ENCODE results near the gene SPIRE1.
"Not testable (repeated sequence)": the region's sequence is repeated elsewhere in the genome, so short reads cannot be mapped to it uniquely, and the experiment has no call there.

SPIRE1 gene

DNA sequence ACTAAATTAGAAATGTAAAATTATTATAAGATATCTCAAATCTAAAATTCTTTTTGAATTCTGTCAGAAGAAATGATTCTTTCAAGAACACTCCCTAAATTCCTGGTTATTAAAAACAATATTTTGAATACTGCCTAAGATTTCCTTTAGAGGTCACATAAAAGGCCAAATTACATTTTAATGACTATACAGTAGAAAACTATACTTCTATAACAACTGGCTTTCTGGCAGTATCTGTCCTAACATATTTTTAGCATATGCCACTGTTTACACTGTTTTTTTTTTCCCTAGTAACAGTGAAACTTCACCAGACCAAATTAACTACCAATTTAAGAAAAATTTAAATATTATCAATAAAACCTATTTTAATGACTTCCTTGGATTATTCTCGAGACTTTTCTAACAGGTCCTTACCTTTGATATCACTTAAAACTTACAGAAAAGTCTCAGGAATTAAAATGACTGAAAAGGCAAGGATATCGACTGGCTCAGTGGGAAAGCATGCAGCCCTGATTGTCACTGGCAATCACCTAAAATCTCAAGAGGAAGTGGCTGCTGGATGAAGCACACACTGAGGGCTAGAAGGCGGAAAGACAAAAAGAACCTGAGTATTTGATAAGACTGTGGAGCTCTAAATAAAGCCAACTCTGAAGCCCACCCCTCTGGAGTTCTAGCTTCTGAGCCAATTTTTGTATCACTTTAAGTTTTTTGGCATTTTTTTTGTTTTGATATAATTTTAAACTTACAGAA is 59.6 kb downstream of the SPIRE1 start:
- DNase-seq (ENCODE audit: low read depth in 2 of 2) = no peak

DNA sequence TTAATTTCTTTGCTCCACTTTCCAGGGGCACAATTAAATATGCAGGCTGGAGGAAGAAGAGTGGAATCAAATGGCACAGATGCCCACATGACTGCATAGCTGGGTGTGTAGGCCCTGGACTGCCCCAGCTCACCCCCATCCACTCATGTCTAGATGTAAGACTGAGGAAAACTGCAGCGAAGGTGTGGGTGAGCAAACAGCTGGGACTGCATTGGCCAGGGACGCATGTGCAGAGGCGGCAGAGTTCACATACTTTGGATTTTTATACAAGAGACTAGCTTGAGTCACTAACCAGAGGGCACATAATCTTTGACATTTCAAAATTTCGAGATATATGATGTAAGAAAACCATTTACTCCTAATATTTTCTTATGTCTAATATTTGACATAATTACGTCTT is 60.1 kb downstream of the SPIRE1 start:
- DNase-seq (ENCODE audit: low read depth in 2 of 2) = peak; percentile 32 to 33

DNA sequence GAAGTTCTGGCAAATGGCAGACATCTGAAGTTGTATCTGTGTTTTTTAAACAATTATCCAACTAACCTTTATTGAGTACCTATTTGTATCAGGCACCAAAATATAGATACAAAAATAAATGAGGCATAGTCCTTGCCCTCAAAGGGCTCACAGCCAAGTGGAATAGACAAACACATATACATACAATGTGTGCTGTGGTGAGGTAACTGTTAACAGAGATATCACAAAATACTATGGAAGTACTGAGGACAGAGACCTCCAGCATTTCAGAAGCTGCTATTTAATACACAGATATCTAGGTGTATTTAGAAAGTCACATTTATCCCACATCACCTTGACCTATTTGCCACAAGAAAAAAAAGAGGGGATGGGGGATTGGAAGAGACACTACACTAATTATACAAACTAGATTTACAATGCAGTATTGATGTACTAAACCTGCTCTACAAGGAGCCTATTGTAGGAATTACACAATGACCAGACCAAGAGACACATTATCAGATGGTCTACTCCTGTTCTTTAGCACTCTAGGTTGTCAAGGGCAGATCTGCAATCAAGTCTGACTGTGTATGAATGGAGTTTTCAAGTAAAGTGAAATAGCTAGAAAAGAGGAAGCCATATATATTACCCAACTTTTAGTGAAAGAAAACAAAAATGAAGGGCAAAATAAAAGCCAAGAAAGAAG is 62.2 kb downstream of the SPIRE1 start:
- DNase-seq (ENCODE audit: low read depth in 2 of 2) = no peak

DNA sequence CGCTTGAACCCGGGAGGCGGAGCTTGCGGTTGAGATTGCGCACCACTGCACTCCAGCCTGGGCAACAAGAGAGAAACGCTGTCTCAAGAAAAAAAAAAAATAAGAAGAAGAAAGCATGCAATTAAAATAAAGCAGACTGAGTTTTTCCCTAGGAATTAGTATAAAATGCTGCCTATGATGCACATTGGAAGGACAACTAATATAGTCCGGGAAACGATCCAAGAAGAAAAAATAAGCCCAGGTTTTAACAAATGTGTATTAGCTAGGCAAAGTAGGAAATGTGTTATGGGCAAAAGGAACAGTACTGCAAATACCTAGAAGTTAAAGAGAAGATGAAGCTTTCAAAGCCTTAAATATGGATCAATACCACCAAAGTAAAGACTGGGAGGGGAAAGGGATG is 64.0 kb downstream of the SPIRE1 start:
- peak; percentile 15 to 19 for DNase-seq (ENCODE audit: low read depth in 2 of 2)

DNA sequence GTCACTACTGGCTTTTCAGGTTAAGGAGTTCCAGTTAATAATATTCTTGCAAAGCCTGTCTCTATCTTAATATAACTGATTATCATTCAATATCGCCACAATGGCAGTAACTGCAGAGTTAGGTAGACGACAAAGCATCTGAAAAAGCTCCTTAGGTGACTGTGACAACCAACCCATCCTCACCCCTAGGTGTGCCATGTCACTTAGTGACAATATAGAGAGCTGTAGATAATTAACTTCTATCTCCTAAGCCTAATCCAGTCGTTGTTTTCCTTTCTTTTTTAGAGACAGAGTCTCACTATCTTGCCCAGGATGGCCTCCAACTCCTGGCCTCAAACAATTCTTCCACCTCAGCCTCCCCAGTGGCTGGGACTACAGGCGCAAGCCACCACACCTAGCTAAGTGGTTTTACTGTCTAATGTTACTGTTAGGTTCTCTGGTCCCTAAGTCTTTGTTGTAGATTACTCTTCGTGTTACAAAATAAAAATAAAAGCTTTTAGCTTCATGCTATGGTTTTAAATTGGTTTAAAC is 65.2 kb downstream of the SPIRE1 start:
- DNase-seq (ENCODE audit: low read depth in 2 of 2) = no peak

DNA sequence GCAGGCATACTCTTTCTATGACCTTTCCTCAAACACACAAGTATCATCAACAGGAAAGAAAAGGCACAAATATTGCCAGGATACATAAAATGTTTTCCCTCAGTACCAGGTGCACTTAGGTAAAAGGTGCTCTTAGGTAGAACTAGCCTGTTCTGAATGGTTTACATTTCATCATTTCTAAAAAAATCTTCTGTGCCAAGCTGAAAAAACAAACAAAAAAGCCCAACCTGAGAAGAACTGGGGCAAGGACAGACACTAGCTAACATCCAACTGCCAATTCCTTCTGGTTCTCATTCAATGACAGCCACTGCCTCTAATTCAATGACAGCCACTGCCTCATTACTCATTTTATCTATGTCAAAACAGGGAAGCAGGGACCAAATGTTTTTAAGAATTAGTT is 68.5 kb downstream of the SPIRE1 start:
- DNase-seq (ENCODE audit: low read depth in 2 of 2) = no peak

DNA sequence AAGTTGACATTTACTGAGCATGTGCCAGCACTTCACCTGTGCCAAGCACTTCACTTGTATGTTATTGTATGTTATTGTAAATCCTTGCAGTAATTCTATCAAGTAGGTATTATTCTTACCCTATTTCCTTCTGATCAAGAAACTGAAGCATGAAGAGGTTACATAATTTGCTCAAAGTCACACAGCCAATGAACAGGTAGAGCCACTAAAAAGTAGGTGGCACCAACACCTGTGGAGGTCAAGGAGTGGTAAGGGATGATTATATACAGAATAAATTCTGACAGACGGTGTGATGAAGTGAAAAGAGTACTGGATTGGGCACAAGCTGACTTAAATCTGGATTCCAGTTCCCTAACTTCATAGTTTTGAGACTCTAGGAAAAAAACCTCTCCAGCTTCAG is 71.0 kb downstream of the SPIRE1 start:
- DNase-seq (ENCODE audit: low read depth in 2 of 2) = no peak

DNA sequence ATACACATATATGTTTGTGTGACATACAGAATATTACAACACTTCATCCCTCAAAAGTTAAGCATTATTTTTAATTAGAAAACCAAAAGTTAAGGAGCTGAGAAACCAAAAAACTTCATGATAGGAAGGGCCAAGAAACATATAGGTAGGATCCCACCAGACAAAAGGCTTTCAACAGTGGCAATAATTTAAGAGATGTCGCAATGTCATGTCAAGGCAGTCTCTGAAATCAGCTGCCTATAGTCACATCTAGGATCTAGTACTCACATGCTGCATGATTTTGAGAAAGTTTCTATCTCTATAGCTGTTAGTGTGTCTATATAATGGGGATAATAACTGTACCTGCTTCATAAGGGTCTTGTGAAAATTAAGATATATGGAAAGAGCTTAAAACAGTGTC is 72.7 kb downstream of the SPIRE1 start:
- DNase-seq (ENCODE audit: low read depth in 2 of 2) = no peak

DNA sequence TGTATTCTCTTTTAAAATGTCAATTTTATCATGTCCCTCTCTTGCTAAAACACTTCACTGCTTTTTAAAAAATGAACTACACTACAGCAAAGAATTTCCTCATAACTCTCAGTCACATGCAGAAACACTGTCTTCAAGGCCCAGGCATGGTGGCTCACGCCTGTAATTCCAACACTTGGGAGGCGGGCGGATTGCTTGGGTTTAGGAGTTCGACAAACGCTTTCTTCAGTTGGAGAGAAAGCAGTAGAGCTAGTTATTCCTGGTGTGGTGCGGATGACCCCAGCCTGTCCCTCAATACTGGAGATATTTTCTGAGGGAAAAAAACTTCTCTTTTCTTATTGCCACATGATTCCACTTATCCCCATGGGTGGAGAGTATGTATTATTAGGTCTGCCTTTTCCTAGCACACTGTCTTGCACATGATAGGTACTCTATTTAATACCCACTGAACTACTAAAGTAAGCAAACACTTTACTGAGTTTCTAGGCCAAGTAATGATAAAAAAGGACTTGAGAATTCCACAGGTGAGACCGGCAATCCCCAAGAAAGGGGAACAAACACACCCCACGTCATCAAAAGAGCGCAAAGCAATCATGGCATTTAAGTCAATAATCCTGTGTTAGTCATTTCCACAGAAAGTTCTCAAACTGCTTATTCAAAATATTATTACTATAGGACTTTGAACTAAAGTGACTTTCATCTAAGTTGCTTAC is 77.1 kb downstream of the SPIRE1 start:
- DNase-seq (ENCODE audit: low read depth in 2 of 2) = no peak

DNA sequence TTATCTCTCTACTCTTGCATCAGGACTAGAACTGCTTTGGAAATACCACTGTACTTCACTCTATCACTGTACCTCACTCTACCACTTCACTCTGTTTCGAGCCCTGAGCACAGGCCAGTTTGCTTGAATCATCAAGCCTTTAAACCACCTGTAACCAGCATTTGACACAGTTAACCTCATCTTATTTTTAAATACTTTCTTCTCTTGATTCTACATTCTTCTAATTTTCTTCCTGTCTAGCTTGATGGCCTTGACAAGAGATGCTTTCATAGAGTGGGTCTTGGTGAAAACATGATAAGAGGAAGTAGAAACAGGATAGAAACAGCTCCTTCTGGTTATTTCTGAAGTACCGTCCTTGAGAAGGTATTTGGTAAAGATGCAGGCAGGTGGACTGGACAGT is 78.1 kb downstream of the SPIRE1 start:
- DNase-seq (ENCODE audit: low read depth in 2 of 2) = no peak

DNA sequence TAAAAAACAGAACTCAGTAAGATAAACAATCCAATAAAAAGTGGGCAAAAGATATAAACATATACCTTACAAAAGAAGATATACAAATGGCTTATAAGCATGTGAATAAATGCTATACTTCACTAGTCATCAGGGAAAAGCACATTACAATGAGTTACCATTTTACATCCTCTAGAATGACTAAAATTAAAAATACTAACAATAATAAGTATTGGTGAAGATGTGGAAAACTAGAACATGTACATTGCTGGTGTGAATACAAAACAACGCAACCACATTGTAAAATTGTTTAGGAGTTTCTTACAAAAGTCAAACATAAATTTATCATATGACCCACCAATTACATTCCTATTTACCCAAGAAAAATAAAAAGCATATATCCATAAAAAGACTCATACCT is 80.1 kb downstream of the SPIRE1 start:
- DNase-seq (ENCODE audit: low read depth in 2 of 2) = no peak

DNA sequence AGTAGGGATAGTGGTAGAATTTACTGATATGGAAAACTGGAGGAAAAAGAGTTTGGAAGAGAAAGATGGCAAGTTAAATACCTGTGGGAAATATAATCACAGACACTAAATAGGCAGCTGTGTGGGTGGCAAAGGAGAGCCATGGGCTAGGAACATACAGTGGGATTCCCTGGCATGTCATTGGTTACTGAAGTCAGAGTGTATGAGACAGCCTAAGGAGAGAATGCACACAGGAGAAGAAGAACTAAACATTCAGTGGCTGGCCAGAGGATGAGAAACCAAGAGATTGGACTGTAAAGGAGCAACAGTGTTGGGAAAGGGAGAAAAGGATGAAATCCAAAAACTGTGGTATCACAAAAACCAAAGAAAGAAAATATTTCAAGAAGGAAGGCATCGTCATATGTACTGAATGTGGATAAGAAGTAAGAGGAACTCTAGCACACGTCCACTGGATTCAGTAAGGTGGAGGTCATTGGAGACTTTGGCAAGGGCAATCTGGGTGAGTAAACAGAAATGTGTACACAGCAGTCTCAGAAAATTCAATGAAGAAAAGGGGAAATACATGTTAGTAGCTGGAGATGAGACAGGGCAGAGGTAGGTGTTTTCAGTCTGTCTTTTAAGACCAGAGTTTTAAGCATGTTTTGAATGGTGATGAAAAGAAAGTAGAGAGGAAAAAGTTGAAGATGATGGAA is 83.3 kb downstream of the SPIRE1 start:
- DNase-seq (ENCODE audit: low read depth in 2 of 2) = no peak

DNA sequence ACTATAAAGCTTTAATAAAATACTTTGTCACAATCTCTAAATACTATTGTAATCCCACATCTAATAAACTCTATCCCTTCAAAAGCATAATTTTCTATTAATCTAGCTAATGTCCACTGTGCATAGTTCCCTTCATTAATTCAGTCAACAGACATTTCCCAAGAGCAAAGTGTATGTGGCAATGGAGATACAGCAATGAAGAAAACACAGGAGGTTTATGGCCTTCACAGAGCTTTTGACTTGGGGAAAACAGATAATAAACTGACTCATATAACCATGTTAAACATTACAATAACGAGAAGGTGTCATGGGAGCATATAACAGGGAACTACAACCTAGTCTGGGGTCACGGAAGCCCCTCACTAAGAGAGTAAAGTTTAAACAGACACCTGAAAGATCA is 86.3 kb downstream of the SPIRE1 start:
- no peak for DNase-seq (ENCODE audit: low read depth in 2 of 2)

DNA sequence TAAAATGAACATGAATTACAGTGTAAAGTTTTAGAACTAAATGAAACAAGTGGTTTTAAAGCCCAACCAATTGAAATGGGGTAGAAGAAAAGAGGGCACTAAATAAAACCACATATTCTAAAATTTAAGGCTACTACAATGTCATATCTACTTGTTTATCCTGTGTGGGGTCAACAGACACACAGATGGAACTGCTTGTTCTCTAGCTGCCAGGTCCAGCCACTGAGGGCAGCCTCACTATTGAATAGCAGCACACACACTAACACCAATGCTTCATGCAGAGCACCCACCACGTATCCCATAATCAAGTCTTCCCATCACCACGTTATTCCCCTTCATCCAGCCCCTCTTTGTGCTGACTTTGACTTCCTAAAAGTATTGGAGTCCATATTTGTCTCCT is 88.1 kb downstream of the SPIRE1 start:
- no peak for DNase-seq (ENCODE audit: low read depth in 2 of 2)

DNA sequence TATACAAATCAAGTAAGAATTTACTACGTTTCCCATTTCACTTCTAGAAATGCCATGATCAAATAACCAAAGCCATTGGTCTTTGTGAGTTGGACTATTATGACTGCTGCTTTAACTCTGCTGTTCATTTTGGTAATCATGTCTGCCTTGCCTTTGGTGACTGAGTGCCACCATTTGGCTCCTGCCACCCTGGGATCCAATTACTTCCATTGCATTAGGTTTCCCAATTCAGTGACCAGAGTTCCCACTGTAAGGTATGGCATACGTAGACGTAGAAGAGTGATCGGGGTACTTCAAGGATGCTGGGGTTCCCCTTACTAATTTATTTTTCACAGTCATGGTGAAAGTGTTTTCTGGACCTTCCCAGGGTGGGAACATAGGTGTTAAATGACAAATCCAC is 90.1 kb downstream of the SPIRE1 start:
- no peak for DNase-seq (ENCODE audit: low read depth in 2 of 2)

DNA sequence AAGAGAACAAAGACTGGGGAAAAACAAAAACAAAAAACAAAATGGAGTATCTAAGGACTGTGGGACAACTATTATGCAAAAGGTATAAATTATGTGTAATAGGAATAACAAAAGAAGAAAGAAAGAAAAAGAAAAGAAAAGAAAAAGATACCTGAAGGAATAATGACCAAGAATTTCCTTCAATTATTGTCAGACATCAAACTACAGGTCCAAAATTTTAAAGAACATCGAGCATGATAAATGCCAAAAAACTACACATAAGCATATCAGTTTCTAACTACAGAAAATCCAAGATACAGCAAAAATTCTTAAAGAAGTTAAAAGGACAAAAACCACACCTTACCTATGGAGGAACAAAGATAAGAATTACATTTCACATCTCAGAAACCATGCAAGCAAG is 93.0 kb downstream of the SPIRE1 start:
- DNase-seq (ENCODE audit: low read depth in 2 of 2) = no peak

DNA sequence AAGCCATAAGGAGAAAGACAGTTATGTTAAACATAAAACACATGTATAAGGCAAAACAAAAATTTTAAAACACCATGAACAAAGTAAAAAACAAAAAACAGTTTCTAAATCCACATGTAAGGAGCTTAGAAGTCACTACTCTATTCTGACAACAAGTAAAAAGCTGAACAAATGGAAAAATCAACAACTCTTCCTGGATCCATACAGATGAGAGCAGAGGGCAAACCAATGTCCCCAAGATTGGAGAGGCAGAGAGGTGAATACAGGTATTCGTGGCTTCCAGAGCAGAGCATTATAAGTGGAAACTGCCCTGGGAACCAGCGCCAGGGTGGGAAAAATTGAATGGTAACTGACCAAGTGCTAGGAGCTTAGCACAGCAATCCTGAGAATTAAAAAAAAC is 93.5 kb downstream of the SPIRE1 start:
- DNase-seq (ENCODE audit: low read depth in 2 of 2) = no peak

DNA sequence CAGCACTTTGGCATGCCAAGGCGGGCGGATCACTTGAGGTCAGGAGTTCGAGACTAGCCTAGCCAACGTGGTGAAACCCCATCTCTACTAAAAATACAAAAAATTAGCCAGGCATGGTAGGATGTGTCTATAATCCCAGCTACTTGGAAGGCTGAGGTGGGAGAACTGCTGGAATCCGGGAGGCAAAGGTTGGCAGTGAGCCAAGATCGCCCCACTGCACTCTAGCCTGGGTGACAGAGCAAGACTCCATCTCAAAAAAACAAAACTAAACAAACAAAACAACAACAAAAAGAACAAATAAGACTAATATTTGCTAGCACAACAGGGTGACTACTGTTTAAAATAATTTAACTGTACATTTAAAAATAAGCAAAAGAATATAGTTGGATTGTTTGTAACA is 97.3 kb downstream of the SPIRE1 start:
- not testable (repeated sequence) for DNase-seq (ENCODE audit: low read depth in 2 of 2)

DNA sequence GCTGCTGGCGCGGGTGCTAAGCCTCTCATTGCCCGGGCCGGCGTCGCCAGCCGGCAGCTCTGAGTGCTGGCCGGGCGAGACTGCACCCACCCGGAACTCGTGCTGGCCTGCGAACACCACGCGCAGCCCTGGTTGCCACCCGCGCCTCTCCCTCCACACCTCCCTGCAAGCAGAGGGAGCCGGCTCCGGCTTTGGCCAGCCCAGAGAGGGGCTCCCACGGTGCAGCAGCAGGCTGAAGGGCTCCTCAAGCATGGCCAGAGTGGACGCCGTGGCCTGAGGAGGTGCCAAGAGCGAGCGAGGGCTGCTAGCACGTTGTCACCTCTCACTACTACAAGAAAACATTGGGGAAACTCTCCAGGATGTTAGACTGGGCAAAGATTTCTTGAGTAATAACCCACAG is 98.6 kb downstream of the SPIRE1 start:
- DNase-seq (ENCODE audit: low read depth in 2 of 2) = no peak

DNA sequence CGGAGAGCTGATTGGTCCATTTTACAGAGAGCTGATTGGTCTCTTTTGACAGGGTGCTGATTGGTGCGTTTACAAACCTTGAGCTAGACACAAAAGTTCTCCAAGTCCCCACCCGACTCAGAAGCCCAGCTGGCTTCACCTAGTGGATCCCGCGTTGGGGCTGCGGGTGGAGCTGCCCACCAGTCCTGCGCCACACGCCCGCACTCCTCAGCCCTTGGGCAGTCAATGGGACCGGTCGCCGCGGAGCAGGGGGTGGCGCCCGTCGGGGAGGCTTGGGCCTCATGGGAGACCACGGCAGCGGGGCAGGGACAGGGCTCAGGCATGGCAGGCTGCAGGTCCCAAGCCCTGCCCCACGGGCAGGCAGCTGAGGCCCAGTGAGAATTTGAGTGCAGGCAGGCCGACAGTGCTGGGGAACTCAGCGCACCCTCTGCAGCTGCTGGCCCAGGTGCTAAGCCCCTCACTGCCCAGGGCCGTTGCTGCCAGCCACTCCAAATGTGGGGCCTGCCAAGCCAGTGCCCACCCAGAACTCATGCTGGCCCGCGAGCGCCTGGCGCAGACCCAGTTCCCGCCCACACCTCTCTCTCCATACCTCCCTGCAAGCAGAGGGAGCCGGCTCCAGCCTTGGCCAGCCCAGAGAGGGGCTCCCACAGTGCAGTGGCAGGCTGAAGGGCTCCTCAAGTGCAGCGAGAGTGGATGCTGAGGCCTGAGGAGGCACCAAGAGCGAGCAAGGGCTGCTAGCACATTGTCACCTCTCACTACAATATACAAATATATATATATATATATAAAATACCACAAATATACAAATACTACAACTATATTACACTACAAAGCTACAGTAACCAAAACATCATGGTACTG is 100.7 kb downstream of the SPIRE1 start:
- DNase-seq (ENCODE audit: low read depth in 2 of 2) = no peak

DNA sequence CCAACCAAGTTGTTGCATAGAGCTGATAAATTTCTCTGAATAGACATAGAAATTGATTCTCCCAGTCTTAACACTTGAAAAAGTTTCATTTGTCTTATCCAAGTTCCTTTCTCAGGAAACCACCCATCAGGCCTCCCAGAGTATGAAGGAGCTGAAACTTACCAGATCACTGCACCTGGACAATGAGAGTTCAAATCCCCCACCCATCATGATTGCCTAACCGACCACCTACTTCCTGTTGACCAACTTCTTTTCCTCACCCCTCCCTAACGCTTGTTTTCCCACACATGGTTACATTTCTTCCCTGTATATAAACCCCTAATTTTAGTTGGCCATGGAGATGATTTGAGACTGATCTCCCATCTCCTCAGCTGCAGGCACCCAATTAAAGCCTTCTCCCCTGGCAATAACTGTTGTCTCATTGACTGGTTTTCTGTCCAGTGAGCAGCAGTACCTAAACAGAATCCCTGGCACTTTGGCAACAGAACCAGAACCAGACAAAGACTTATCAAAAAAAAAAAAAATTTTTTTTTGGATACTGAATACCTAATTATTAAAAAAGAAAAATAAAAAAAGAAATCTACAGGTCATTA is 103.0 kb downstream of the SPIRE1 start:
- no peak for DNase-seq (ENCODE audit: low read depth in 2 of 2)
